ENCODE measurements around the gene KRTAP10-10. TPM values are rescaled to one million over a fixed set of nuclear protein-coding genes. Genes with fewer than 3 reads are reported as not detected.
"Not testable (repeated sequence)": the region's sequence is repeated elsewhere in the genome, so short reads cannot be mapped to it uniquely, and the experiment has no call there.

KRTAP10-10 gene
- total and polyA plus RNA-seq, 5 donors from 2014 or later, result not detected

DNA sequence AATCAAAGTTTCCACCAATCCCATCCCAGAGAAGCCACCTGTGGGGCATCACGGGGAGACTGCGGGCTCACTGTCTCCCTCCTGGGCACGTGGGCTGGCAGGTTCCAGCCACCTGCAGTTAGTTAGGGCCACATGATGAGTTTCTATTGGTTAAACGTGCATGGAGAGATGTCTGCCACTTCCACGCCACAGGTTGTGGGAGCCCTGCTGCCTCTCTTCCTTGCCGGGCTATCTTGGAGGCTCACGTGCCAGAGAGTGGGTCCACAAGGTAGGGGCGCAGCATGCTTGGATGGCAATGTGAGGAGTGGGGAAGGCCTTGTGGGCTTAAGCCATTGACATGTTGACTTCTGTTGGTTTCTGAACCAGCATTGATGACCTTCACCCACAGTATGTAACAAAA is 33.2 kb upstream of the KRTAP10-10 start:
- ATAC-seq (ENCODE audit: low read depth in 2 of 2) (no peak), DNase-seq (no peak)
- Mint-ChIP-seq H3K27ac (no peak overlapping the region), H3K9me3 (peaks cover 0 to 9% (median 2%) of the 10 kb centered on the region in 7 donors), H3K36me3 (peaks cover 3% of the 10 kb centered on the region), H3K27me3 (peaks cover 28% of the 10 kb centered on the region), H3K4me3 (no peak overlapping the region), H3K4me1 (peaks cover 0 to 5% (median 0%) of the 10 kb centered on the region in 4 donors)
- H3K36me3 ChIP-seq (ENCODE audit: control insufficient read depth, insufficient read depth, low read length), result no peaks in the 10 kb centered on the region
- H3K9me3 ChIP-seq (ENCODE audit: control insufficient read depth in 2 of 2, low read length in 2 of 2), result peaks cover under 1 to 5% of the 10 kb centered on the region in 2 experiments
- H3K4me1 ChIP-seq (ENCODE audit: control insufficient read depth, insufficient read depth, low read length, poor library complexity, severe bottlenecking), result no peaks in the 10 kb centered on the region
- peaks cover 13% of the 10 kb centered on the region for H3K27me3 ChIP-seq (ENCODE audit: control insufficient read depth, insufficient read depth, low read length)
- H3K4me3 ChIP-seq (ENCODE audit: low read depth, low read length), result no peak overlapping the region
- H3K27ac ChIP-seq (ENCODE audit: insufficient read depth, low read length, poor library complexity, severe bottlenecking), result no peak overlapping the region

DNA sequence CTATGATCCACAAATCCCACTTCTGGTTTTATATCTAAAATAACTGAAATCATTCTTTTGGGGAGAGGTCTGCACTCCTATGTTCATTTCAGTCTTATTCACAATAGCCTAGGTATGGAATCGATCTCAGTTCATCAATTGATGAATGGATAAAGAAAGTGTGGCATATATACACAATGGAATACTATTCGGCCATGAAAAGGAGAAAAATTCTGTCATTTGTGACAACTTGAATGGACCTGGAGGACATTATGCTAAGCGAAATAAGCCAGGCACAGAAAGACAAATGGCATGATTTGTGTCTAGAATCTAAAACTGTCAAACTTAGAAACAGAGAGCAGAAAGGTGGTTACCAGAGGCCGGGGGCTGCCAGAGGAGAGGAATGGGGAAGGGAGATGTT is 30.7 kb upstream of the KRTAP10-10 start:
- peaks cover 8% of the 10 kb centered on the region for H3K36me3 Mint-ChIP-seq
- Histone ChIP-seq H3K27me3 (ENCODE audit: control insufficient read depth, insufficient read depth, low read length) (peaks cover 17% of the 10 kb centered on the region), H3K36me3 (ENCODE audit: control insufficient read depth, insufficient read depth, low read length) (no peaks in the 10 kb centered on the region), H3K27ac (ENCODE audit: insufficient read depth, low read length, poor library complexity, severe bottlenecking) (no peak overlapping the region), H3K4me1 (ENCODE audit: control insufficient read depth, insufficient read depth, low read length, poor library complexity, severe bottlenecking) (no peaks in the 10 kb centered on the region), H3K4me3 (ENCODE audit: low read depth, low read length) (no peak overlapping the region), H3K9me3 (ENCODE audit: control insufficient read depth in 2 of 2, low read length in 2 of 2) (peaks cover 12 to 25% of the 10 kb centered on the region in 2 experiments)
- H3K9me3 Mint-ChIP-seq, result peaks cover 0 to 28% (median 11%) of the 10 kb centered on the region in 7 donors
- H3K27ac Mint-ChIP-seq, result no peak overlapping the region
- H3K4me1 Mint-ChIP-seq, result peaks cover 0 to 5% (median 0%) of the 10 kb centered on the region in 4 donors
- H3K4me3 Mint-ChIP-seq, result no peak overlapping the region
- no peak for ATAC-seq (ENCODE audit: low read depth in 2 of 2)
- DNase-seq, result no peak
- peaks cover 22% of the 10 kb centered on the region for H3K27me3 Mint-ChIP-seq

GRCh38 chr21:44609193-44609592 is 28.0 kb upstream of the KRTAP10-10 start:
- ATAC-seq (ENCODE audit: low read depth in 2 of 2), result no peak
- no peak overlapping the region for H3K27ac Mint-ChIP-seq
- Histone ChIP-seq H3K27ac (ENCODE audit: insufficient read depth, low read length, poor library complexity, severe bottlenecking) (no peak overlapping the region), H3K4me3 (ENCODE audit: low read depth, low read length) (no peak overlapping the region), H3K9me3 (ENCODE audit: control insufficient read depth in 2 of 2, low read length in 2 of 2) (peaks cover 14 to 29% of the 10 kb centered on the region in 2 experiments), H3K4me1 (ENCODE audit: control insufficient read depth, insufficient read depth, low read length, poor library complexity, severe bottlenecking) (no peaks in the 10 kb centered on the region), H3K27me3 (ENCODE audit: control insufficient read depth, insufficient read depth, low read length) (peaks cover 11% of the 10 kb centered on the region), H3K36me3 (ENCODE audit: control insufficient read depth, insufficient read depth, low read length) (no peaks in the 10 kb centered on the region)
- peaks cover 0 to 31% (median 11%) of the 10 kb centered on the region in 7 donors for H3K9me3 Mint-ChIP-seq
- H3K27me3 Mint-ChIP-seq, result peaks cover 15% of the 10 kb centered on the region
- H3K4me1 Mint-ChIP-seq, result peaks cover 0 to 5% (median 1%) of the 10 kb centered on the region in 4 donors
- peaks cover 8% of the 10 kb centered on the region for H3K36me3 Mint-ChIP-seq
- H3K4me3 Mint-ChIP-seq, result no peak overlapping the region
- no peak for DNase-seq

DNA sequence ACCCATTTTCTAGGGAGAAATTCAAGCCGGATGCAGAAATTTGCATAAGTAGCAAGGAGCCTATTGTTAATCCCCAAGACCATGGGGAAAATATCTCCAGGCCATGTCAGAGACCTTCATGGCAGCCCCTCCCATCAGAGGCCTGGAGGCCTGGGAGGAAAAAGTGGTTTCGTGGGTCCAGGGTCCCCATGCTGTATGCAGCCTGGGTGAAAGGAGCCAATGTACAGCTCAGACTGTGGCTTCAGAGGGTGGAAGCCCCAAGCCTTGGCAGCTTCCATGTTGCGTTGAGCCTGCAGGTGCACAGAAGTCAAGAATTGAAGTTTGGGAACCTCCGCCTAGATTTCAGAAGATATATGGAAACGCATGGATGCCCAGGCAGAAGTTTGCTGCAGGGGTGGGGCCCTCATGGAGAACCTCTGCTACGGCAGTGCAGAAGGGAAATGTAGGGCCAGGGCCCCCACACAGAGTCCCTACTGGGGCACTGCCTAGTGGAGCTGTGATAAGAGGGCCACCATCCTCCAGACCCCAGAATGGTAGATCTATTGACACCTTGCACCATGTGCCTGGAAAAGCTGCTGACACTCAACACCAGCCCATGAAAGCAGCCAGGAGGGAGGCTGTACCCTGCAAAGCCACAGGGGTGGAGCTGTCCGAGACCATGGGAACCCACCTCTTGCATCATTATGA is 26.9 kb upstream of the KRTAP10-10 start:
- H3K36me3 Mint-ChIP-seq, result not testable (repeated sequence)

DNA sequence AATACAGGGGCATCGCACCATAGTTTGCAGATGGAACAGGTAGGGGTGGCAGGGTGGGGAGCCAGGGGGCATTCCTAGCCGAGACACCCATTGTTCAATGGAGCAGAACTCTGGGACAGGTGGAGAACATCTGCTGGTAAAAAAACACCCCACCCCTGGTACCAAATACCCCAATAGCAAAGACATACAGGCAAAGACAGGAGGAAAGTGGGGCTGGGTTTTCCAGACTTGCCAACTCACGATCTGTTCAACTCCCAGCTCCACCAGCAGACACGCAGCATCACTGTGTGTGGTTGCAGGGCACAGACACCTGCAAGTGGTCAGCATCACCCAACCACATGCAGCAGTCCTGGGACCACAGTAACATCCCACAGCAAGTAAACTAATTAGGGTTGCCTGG is 25.6 kb upstream of the KRTAP10-10 start:
- no peak for DNase-seq
- Mint-ChIP-seq H3K4me3 (no peak overlapping the region), H3K27me3 (peaks cover 3% of the 10 kb centered on the region), H3K27ac (no peak overlapping the region), H3K9me3 (peaks cover 0 to 27% (median 8%) of the 10 kb centered on the region in 7 donors), H3K4me1 (peaks cover 0 to 16% (median 0%) of the 10 kb centered on the region in 4 donors), H3K36me3 (peaks cover 4% of the 10 kb centered on the region)
- ATAC-seq (ENCODE audit: low read depth in 2 of 2), result no peak
- no peak overlapping the region for H3K27ac ChIP-seq (ENCODE audit: insufficient read depth, low read length, poor library complexity, severe bottlenecking)
- H3K4me3 ChIP-seq (ENCODE audit: low read depth, low read length), result no peak overlapping the region
- peaks cover 3% of the 10 kb centered on the region for H3K4me1 ChIP-seq (ENCODE audit: control insufficient read depth, insufficient read depth, low read length, poor library complexity, severe bottlenecking)
- H3K27me3 ChIP-seq (ENCODE audit: control insufficient read depth, insufficient read depth, low read length), result peaks cover 9% of the 10 kb centered on the region
- peaks cover 14 to 29% of the 10 kb centered on the region in 2 experiments for H3K9me3 ChIP-seq (ENCODE audit: control insufficient read depth in 2 of 2, low read length in 2 of 2)
- no peaks in the 10 kb centered on the region for H3K36me3 ChIP-seq (ENCODE audit: control insufficient read depth, insufficient read depth, low read length)

More for the DNA sequence above, 26.9 kb upstream of the KRTAP10-10 start:
- Histone ChIP-seq H3K9me3 (ENCODE audit: control insufficient read depth in 2 of 2, low read length in 2 of 2) (peaks cover 14 to 29% of the 10 kb centered on the region in 2 experiments), H3K27me3 (ENCODE audit: control insufficient read depth, insufficient read depth, low read length) (peaks cover 10% of the 10 kb centered on the region)
- H3K9me3 Mint-ChIP-seq, result peaks cover 0 to 31% (median 11%) of the 10 kb centered on the region in 7 donors
- not testable (repeated sequence) for ATAC-seq (ENCODE audit: low read depth in 2 of 2); H3K4me3 ChIP-seq (ENCODE audit: low read depth, low read length); H3K36me3 ChIP-seq (ENCODE audit: control insufficient read depth, insufficient read depth, low read length); DNase-seq; H3K4me1 ChIP-seq (ENCODE audit: control insufficient read depth, insufficient read depth, low read length, poor library complexity, severe bottlenecking); H3K27ac ChIP-seq (ENCODE audit: insufficient read depth, low read length, poor library complexity, severe bottlenecking); H3K4me1 Mint-ChIP-seq; H3K4me3 Mint-ChIP-seq; H3K27ac Mint-ChIP-seq; H3K27me3 Mint-ChIP-seq

GRCh38 chr21:44612029-44612486 is 25.1 kb upstream of the KRTAP10-10 start, which contains the start of gene KRTAP10-8:
KRTAP10-8 (plus strand) TSS chr21:44612079; CDS start chr21:44612101, 22 bp downstream.
- Histone ChIP-seq H3K27me3 (ENCODE audit: control insufficient read depth, insufficient read depth, low read length) (peaks cover 7% of the 10 kb centered on the region), H3K27ac (ENCODE audit: insufficient read depth, low read length, poor library complexity, severe bottlenecking) (no peak within 1 kb of the TSS), H3K36me3 (ENCODE audit: control insufficient read depth, insufficient read depth, low read length) (no peaks in the 10 kb centered on the region), H3K4me1 (ENCODE audit: control insufficient read depth, insufficient read depth, low read length, poor library complexity, severe bottlenecking) (peaks cover 3% of the 10 kb centered on the region), H3K9me3 (ENCODE audit: control insufficient read depth in 2 of 2, low read length in 2 of 2) (peaks cover 14 to 29% of the 10 kb centered on the region in 2 experiments), H3K4me3 (ENCODE audit: low read depth, low read length) (no peak within 1 kb of the TSS)
- no peak for DNase-seq
- Mint-ChIP-seq H3K27ac (no peak within 1 kb of the TSS), H3K4me3 (no peak within 1 kb of the TSS), H3K36me3 (peaks cover 4% of the 10 kb centered on the region), H3K4me1 (peaks cover 0 to 21% (median 0%) of the 10 kb centered on the region in 4 donors), H3K9me3 (peaks cover 0 to 27% (median 8%) of the 10 kb centered on the region in 7 donors), H3K27me3 (no peaks in the 10 kb centered on the region)
- ATAC-seq (ENCODE audit: low read depth in 2 of 2), result no peak

DNA sequence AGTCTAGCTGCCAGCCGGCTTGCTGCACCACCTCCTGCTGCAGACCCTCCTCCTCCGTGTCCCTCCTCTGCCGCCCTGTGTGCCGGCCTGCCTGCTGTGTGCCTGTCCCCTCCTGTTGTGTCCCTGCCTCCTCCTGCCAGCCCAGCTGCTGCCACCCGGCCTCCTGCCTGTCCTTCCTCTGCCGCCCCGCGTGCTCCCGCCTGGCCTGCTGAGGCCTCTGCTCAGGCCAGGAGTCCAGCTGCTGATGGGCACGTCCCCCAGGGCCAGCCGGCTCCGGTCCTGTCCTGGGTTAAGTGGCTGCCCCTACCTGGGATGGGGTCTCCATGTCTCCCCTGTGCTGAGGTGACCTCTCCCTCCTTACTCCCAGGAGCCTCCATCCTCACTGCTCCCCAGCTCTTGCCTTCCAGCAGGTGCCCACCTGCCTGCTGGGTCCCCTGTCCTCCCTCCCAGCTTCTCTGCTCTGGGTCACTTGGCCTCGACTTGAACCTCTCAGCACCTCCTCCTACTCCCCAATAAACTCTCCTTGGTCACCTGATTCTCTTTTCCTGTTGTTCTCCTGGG is 24.4 kb upstream of the KRTAP10-10 start:
- Mint-ChIP-seq H3K4me1 (peaks cover 0 to 28% (median 0%) of the 10 kb centered on the region in 4 donors), H3K4me3 (no peak overlapping the region), H3K27ac (no peak overlapping the region), H3K9me3 (peaks cover 0 to 27% (median 8%) of the 10 kb centered on the region in 7 donors), H3K36me3 (peaks cover 4% of the 10 kb centered on the region), H3K27me3 (no peaks in the 10 kb centered on the region)
- Histone ChIP-seq H3K27me3 (ENCODE audit: control insufficient read depth, insufficient read depth, low read length) (peaks cover 4% of the 10 kb centered on the region), H3K36me3 (ENCODE audit: control insufficient read depth, insufficient read depth, low read length) (no peaks in the 10 kb centered on the region), H3K4me3 (ENCODE audit: low read depth, low read length) (no peak overlapping the region), H3K27ac (ENCODE audit: insufficient read depth, low read length, poor library complexity, severe bottlenecking) (no peak overlapping the region), H3K9me3 (ENCODE audit: control insufficient read depth in 2 of 2, low read length in 2 of 2) (peaks cover 14 to 29% of the 10 kb centered on the region in 2 experiments), H3K4me1 (ENCODE audit: control insufficient read depth, insufficient read depth, low read length, poor library complexity, severe bottlenecking) (peaks cover 5% of the 10 kb centered on the region)
- no peak for DNase-seq
- ATAC-seq (ENCODE audit: low read depth in 2 of 2), result no peak

All from CD4-positive, CD25-positive, alpha-beta regulatory T cell (primary cell).